ENCODE results near the gene SMO. TPM values are rescaled to one million over a fixed set of nuclear protein-coding genes. Genes with fewer than 3 reads are reported as not detected.

SMO gene
- total and polyA plus RNA-seq, 2 experiments from 2014 or later, result 25.5 to 46.2 TPM

DNA sequence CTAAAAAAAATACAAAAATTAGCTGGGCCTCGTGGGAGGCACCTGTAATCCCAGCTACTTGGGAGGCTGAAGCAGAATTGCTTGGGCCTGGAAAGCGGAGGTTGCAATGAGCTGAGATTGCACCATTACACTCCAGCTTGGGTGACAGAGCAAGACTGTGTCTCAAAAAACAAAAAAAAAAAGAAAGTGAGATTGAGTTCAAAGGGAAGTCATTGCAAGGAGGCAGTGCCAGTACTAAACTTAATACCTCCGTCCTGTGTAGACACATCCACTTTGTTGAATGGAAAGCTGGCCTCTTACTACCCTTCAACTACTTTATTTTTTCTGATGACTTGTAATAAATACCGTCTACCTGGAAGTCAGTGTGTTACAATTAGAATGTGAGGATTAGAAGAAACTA, 67.4 kb downstream of the SMO start:
- WGBS (ENCODE audit: low lambda C conversion rate, missing lambda C conversion rate), result 96% methylated on average over 4 of the region's 4 CpGs
- H3K9me2 ChIP-seq (replicated peaks; ENCODE audit: insufficient read depth), result no peaks in the 10 kb centered on the region
- TF ChIP-seq, protein P1, sequence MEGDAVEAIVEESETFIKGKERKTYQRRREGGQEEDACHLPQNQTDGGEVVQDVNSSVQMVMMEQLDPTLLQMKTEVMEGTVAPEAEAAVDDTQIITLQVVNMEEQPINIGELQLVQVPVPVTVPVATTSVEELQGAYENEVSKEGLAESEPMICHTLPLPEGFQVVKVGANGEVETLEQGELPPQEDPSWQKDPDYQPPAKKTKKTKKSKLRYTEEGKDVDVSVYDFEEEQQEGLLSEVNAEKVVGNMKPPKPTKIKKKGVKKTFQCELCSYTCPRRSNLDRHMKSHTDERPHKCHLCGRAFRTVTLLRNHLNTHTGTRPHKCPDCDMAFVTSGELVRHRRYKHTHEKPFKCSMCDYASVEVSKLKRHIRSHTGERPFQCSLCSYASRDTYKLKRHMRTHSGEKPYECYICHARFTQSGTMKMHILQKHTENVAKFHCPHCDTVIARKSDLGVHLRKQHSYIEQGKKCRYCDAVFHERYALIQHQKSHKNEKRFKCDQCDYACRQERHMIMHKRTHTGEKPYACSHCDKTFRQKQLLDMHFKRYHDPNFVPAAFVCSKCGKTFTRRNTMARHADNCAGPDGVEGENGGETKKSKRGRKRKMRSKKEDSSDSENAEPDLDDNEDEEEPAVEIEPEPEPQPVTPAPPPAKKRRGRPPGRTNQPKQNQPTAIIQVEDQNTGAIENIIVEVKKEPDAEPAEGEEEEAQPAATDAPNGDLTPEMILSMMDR (IDR thresholded peaks at IDR 0.05; ENCODE audit: poor library complexity), result no peak
- no peak for TF ChIP-seq EZH2phosphoT487 (IDR thresholded peaks at IDR 0.05; ENCODE audit: low read depth, severe bottlenecking, unreplicated experiment)
- no peak for TF ChIP-seq EZH2 (IDR thresholded peaks at IDR 0.05; ENCODE audit: borderline replicate concordance)

DNA sequence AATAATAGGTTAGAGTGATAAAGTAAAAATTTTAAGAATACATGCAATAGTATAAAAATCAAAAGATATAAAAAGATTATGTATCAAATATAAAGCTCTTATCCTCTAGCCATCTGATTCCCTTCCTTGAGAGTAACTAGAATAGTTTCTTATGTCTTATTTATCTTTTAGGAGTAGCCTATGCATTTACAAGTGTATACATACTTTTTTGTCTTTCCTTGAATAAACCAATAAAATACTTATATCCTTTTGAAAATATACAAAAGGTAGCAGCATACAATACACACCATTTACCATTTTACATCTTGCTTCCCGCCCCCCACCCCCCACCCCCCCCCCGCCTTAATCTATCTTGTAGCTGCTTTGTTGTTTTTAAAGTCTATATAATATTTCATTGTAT, 67.8 kb downstream of the SMO start:
- no peaks in the 10 kb centered on the region for H3K36me3 ChIP-seq (replicated peaks; ENCODE audit: insufficient read depth, low read depth)
- peaks cover 22% of the 10 kb centered on the region for H3K79me2 ChIP-seq
- H2AFZ ChIP-seq, result no peak overlapping the region
- H3K9me2 ChIP-seq (replicated peaks; ENCODE audit: insufficient read depth), result no peaks in the 10 kb centered on the region
- no peaks in the 10 kb centered on the region for H3K27me3 ChIP-seq
- no peak for DNase-seq (ENCODE audit: low spot score)
- H3K4me3 ChIP-seq, result no peak overlapping the region
- H3K4me2 ChIP-seq, result no peak overlapping the region
- 85% methylated on average over 2 of the region's 2 CpGs for WGBS (ENCODE audit: low lambda C conversion rate, missing lambda C conversion rate)
- H4K20me1 ChIP-seq (ENCODE audit: insufficient read depth, poor library complexity, severe bottlenecking), result peaks cover 12% of the 10 kb centered on the region
- H3K27ac ChIP-seq, result no peak overlapping the region
- no peaks in the 10 kb centered on the region for H3K9me3 ChIP-seq (ENCODE audit: low read depth)
- TF ChIP-seq EZH2phosphoT487 (IDR thresholded peaks at IDR 0.05; ENCODE audit: low read depth, severe bottlenecking, unreplicated experiment) (no peak), EZH2 (IDR thresholded peaks at IDR 0.05; ENCODE audit: borderline replicate concordance) (no peak)
- TF ChIP-seq, protein P1 (IDR thresholded peaks at IDR 0.05; ENCODE audit: poor library complexity), result no peak
- no peaks in the 10 kb centered on the region for H3K4me1 ChIP-seq (ENCODE audit: insufficient read depth)

More for the DNA sequence above, 67.4 kb downstream of the SMO start:
- H3K4me1 ChIP-seq (ENCODE audit: insufficient read depth), result no peaks in the 10 kb centered on the region
- peaks cover 22% of the 10 kb centered on the region for H3K79me2 ChIP-seq
- no peaks in the 10 kb centered on the region for H3K36me3 ChIP-seq (replicated peaks; ENCODE audit: insufficient read depth, low read depth)
- H3K27me3 ChIP-seq, result no peaks in the 10 kb centered on the region
- DNase-seq (ENCODE audit: low spot score), result no peak
- no peak overlapping the region for H3K27ac ChIP-seq
- H3K9me3 ChIP-seq (ENCODE audit: low read depth), result no peaks in the 10 kb centered on the region
- no peak overlapping the region for H3K4me2 ChIP-seq
- no peak overlapping the region for H3K4me3 ChIP-seq
- no peak overlapping the region for H2AFZ ChIP-seq
- peaks cover 12% of the 10 kb centered on the region for H4K20me1 ChIP-seq (ENCODE audit: insufficient read depth, poor library complexity, severe bottlenecking)

- no peaks in the 10 kb centered on the region for H3K9me2 ChIP-seq (replicated peaks; ENCODE audit: insufficient read depth)
- TF ChIP-seq EZH2phosphoT487 (IDR thresholded peaks at IDR 0.05; ENCODE audit: low read depth, severe bottlenecking, unreplicated experiment), result no peak
- no peak overlapping the region for H3K4me2 ChIP-seq
- no peak overlapping the region for H3K27ac ChIP-seq
- H3K27me3 ChIP-seq, result no peaks in the 10 kb centered on the region
- no peak for DNase-seq (ENCODE audit: low spot score)
- peaks cover 23% of the 10 kb centered on the region for H3K79me2 ChIP-seq
- H3K4me3 ChIP-seq, result no peak overlapping the region
- H4K20me1 ChIP-seq (ENCODE audit: insufficient read depth, poor library complexity, severe bottlenecking), result peaks cover 4% of the 10 kb centered on the region
- H3K36me3 ChIP-seq (replicated peaks; ENCODE audit: insufficient read depth, low read depth), result no peaks in the 10 kb centered on the region
- H3K4me1 ChIP-seq (ENCODE audit: insufficient read depth), result no peaks in the 10 kb centered on the region
- no peak overlapping the region for H2AFZ ChIP-seq
- no peaks in the 10 kb centered on the region for H3K9me3 ChIP-seq (ENCODE audit: low read depth)
These were observed 68.7 kb downstream of the SMO start for GRCh38 chr7:129257168-129257567.

DNA sequence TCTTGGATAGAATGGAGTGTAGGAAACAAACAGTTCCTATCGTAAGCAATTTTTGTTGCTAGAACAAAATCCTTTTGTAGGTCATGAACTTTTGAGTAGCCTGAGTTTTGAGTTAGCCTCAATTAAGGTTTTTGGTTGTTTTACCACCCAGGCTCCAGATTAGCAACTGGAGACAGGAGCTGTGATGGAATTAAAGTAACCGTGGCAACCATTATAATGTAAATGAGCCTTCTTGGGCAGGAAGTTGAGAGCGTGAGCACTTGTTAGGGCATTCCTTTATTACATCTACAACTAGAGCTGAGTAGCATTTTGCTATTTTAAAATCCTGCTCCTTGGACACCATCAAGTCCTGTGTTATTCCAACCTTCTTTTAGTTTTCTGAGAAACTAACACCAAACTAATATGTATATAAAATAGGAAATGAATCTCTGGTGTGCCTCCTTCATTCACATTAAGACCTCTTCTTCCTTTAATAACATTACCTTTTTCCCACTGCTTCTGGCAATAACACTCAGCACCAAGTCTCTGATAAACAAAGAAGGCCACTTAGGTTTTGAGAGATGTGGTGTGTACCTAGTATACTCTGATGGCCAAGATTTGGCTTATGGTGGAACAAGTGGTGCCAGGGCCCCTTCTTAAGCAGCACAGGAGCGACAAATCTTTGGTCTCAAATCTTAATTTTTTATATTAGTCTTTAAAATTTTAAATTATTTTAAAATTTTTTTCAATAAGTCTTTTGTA, 70.4 kb downstream of the SMO start:
- peaks cover 4% of the 10 kb centered on the region for H4K20me1 ChIP-seq (ENCODE audit: insufficient read depth, poor library complexity, severe bottlenecking)
- H3K27me3 ChIP-seq, result no peaks in the 10 kb centered on the region
- no peaks in the 10 kb centered on the region for H3K4me1 ChIP-seq (ENCODE audit: insufficient read depth)
- H3K4me3 ChIP-seq, result no peak overlapping the region
- H3K9me3 ChIP-seq (ENCODE audit: low read depth), result no peaks in the 10 kb centered on the region
- no peaks in the 10 kb centered on the region for H3K9me2 ChIP-seq (replicated peaks; ENCODE audit: insufficient read depth)
- H2AFZ ChIP-seq, result no peak overlapping the region
- H3K4me2 ChIP-seq, result no peak overlapping the region
- DNase-seq (ENCODE audit: low spot score), result no peak
- no peak overlapping the region for H3K27ac ChIP-seq
- no peaks in the 10 kb centered on the region for H3K36me3 ChIP-seq (replicated peaks; ENCODE audit: insufficient read depth, low read depth)
- TF ChIP-seq EZH2 (IDR thresholded peaks at IDR 0.05; ENCODE audit: borderline replicate concordance) (no peak), EZH2phosphoT487 (IDR thresholded peaks at IDR 0.05; ENCODE audit: low read depth, severe bottlenecking, unreplicated experiment) (no peak)
- TF ChIP-seq, protein P1 (IDR thresholded peaks at IDR 0.05; ENCODE audit: poor library complexity), result no peak
- H3K79me2 ChIP-seq, result peaks cover 17% of the 10 kb centered on the region
- WGBS (ENCODE audit: low lambda C conversion rate, missing lambda C conversion rate), result 60% methylated on average over 4 of the region's 4 CpGs

Measured in hepatocyte (in vitro differentiated cells).